A549 (cell line): ENCODE data around the gene RAD51B. TPM values are rescaled to one million over a fixed set of nuclear protein-coding genes. Genes with fewer than 3 reads are reported as not detected.

ENCODE experiments used
- ATAC-seq, 2 experiments: fragments of 200-7000 bp in 1 of 2; fragments of >200 bp in 1 of 2; cut with Nextera tagmentation in 1 of 2; cut with Tn5 transposase in 1 of 2; 3 replicates each; pipeline versions ENCODE4 v1.8.0 to v1.9.1; 2018 to 2020; ENCODE audit warnings: mild to moderate bottlenecking in 1 of 2, moderate library complexity in 1 of 2
- CTCF ChIA-PET: fragments of 300-600 bp; sonication (Branson Sonifier 250); formaldehyde crosslinking; extraction: SDS; loops from one replicate; lab custom pipeline; 2021; ENCODE audit warnings: antibody characterized with exemption, inconsistent platforms; lab: Yijun Ruan, JAX
- POLR2A ChIA-PET: fragments of 350-600 bp; formaldehyde crosslinking; extraction: SDS; loops from one replicate; lab custom pipeline; 2021; ENCODE audit warnings: antibody characterized with exemption, inconsistent platforms; lab: Yijun Ruan, JAX
- DNase-seq, 2 experiments: peaks; one replicate each; pipeline versions ENCODE4 v3.0.0 to v3.0.0-alpha.2; 2011 to 2016; ENCODE audit warnings: low read depth in 1 of 2, low spot score in 1 of 2
- FAIRE-seq: peaks from 2 replicates; lab custom pipeline; 2011; peaks lifted over from hg19 to GRCh38; lab: Jason Lieb, UNC
- H3K27ac ChIP-seq, 2 experiments: fragments of >200 bp; sonication (Bioruptor Twin); formaldehyde crosslinking; 3 replicates each; pipeline ENCODE4 v1.5.1; 2016 to 2017
- H3K4me1 ChIP-seq: fragments of >200 bp; sonication (Bioruptor Twin); formaldehyde crosslinking; 3 replicates; pipeline ENCODE4 v1.6.1; 2016
- H3K4me2 ChIP-seq: fragments of >200 bp; sonication (Bioruptor Twin); formaldehyde crosslinking; 3 replicates; pipeline ENCODE4 v1.6.1; 2016
- H3K4me3 ChIP-seq: fragments of >200 bp; sonication (Bioruptor Twin); formaldehyde crosslinking; 3 replicates; pipeline ENCODE4 v1.5.1; 2016
- H3K9me3 ChIP-seq: fragments of >200 bp; sonication (Bioruptor Twin); formaldehyde crosslinking; 3 replicates; pipeline ENCODE4 v1.6.1; 2016
- CEBPB ChIP-seq, 2 experiments: fragments of >200 bp in 1 of 2; sonication (Bioruptor Twin) in 1 of 2; formaldehyde crosslinking in 1 of 2; IDR thresholded peaks; 2 replicates each; pipeline ENCODE4 v1.6.1; 2012 to 2016
- CHD2 ChIP-seq: fragments of 150-350 bp; IDR thresholded peaks from 2 replicates; pipeline ENCODE4 v1.6.1; 2014; ENCODE audit warnings: low read length; ENCODE audit not compliant: partially characterized antibody
- CHD4 ChIP-seq: fragments of 200-600 bp; sonication (generic); IDR thresholded peaks from 2 replicates; pipeline ENCODE4 v1.6.1; 2016; ENCODE audit warnings: antibody characterized with exemption, mild to moderate bottlenecking, borderline replicate concordance
- EHF ChIP-seq: fragments of 250-450 bp; sonication (Bioruptor Pico); IDR thresholded peaks from 2 replicates; pipeline ENCODE4 v1.5.0; 2020; ENCODE audit warnings: mild to moderate bottlenecking
- EP300 ChIP-seq, 2 experiments: fragments of >200 bp; sonication (Bioruptor Twin); formaldehyde crosslinking; IDR thresholded peaks; 2 replicates in 1 of 2; 3 replicates in 1 of 2; pipeline ENCODE4 v1.6.1; 2016 to 2017
- FOXS1 ChIP-seq: fragments of 250-450 bp; sonication (Bioruptor Pico); IDR thresholded peaks from 2 replicates; pipeline ENCODE4 v1.5.0; 2020; ENCODE audit warnings: mild to moderate bottlenecking, moderate library complexity
- HEYL ChIP-seq: fragments of 250-450 bp; sonication (Bioruptor Pico); IDR thresholded peaks from 2 replicates; pipeline ENCODE4 v1.8.0; 2021; ENCODE audit warnings: mild to moderate bottlenecking, moderate library complexity
- HOXA7 ChIP-seq: fragments of 250-450 bp; sonication (Bioruptor Pico); IDR thresholded peaks from 2 replicates; pipeline ENCODE4 v1.5.0; 2020; ENCODE audit warnings: mild to moderate bottlenecking, moderate library complexity
- JUNB ChIP-seq: fragments of >200 bp; sonication (Bioruptor Twin); formaldehyde crosslinking; IDR thresholded peaks from 2 replicates; pipeline ENCODE4 v1.6.1; 2016
- KDM1A ChIP-seq: fragments of 200-600 bp; sonication (generic); IDR thresholded peaks from 2 replicates; pipeline ENCODE4 v1.6.1; 2016; ENCODE audit warnings: low read depth, mild to moderate bottlenecking
- KDM5A ChIP-seq: fragments of 200-600 bp; sonication (generic); IDR thresholded peaks from 2 replicates; pipeline ENCODE4 v1.6.1; 2016; ENCODE audit warnings: antibody characterized with exemption, mild to moderate bottlenecking
- MAZ ChIP-seq: fragments of 150-350 bp; IDR thresholded peaks from 2 replicates; pipeline ENCODE4 v1.6.1; 2014; ENCODE audit warnings: antibody characterized with exemption, low read depth, low read length, borderline replicate concordance
- NFE2L2 ChIP-seq: fragments of 150-350 bp; conservative IDR thresholded peaks from 2 replicates; pipeline ENCODE4 v1.6.1; 2014; ENCODE audit warnings: low read length
- POLR2AphosphoS2 ChIP-seq: conservative IDR thresholded peaks from 2 replicates; pipeline ENCODE4 v1.6.1; 2012; ENCODE audit warnings: low read length, improper control_type of control experiment, inconsistent platforms
- RNF2 ChIP-seq: fragments of 200-600 bp; sonication (generic); IDR thresholded peaks from 2 replicates; pipeline ENCODE4 v1.6.1; 2016; ENCODE audit warnings: low read depth, mild to moderate bottlenecking, antibody characterized with exemption, moderate library complexity, borderline replicate concordance
- SMC3 ChIP-seq: fragments of >200 bp; sonication (Bioruptor Twin); formaldehyde crosslinking; IDR thresholded peaks from 3 replicates; pipeline ENCODE4 v1.6.1; 2018; ENCODE audit warnings: inconsistent platforms
- TFCP2L1 ChIP-seq: fragments of 250-450 bp; sonication (Bioruptor Pico); IDR thresholded peaks from 2 replicates; pipeline ENCODE4 v1.5.0; 2021; ENCODE audit warnings: mild to moderate bottlenecking
- ZNF302 ChIP-seq: fragments of 250-450 bp; sonication (Bioruptor Pico); IDR thresholded peaks from 2 replicates; pipeline ENCODE4 v1.9.0; 2021; ENCODE audit warnings: inconsistent platforms, mild to moderate bottlenecking, moderate library complexity
- WGBS: methylation state at CpG from one replicate; pipeline ENCODE4 v1.1.6; 2017; ENCODE audit errors: missing lambda C conversion rate; 5-methylcytosine and 5-hydroxymethylcytosine counted together
- polyA plus RNA-seq, 4 experiments: library from polyadenylated mRNA; depleted of rRNA in 3 of 4; stranded (reverse); fragments of >200 nt; fragmentation: RNase III in 1 of 4; extraction: RNeasy Plus Mini Kit Qiagen cat#74134 plus additional on column Dnase treatment in 1 of 4; gene quantifications; 2 replicates in 3 of 4; 3 replicates in 1 of 4; pipeline ENCODE4 v1.2.3, GENCODE V29; 2011 to 2017
- TF ChIP-seq, protein P1 (sequence below): fragments of 450-650 bp; IDR thresholded peaks from 2 replicates; pipeline ENCODE4 v1.6.1; 2014; ENCODE audit warnings: antibody characterized with exemption
- TF ChIP-seq, protein P2 (sequence below): fragments of >200 bp; sonication (Bioruptor Twin); formaldehyde crosslinking; IDR thresholded peaks from 3 replicates; pipeline ENCODE4 v1.5.1; 2016
- TF ChIP-seq, protein P3 (sequence below): fragments of 200-600 bp; sonication (generic); IDR thresholded peaks from 2 replicates; pipeline ENCODE4 v1.6.1; 2016; ENCODE audit warnings: antibody characterized with exemption, mild to moderate bottlenecking, moderate library complexity

The RAD51B gene
- polyA plus RNA-seq, 2 of the 4 experiments (the other 2 are of a cell fraction): 7.2 to 10.8 TPM

DNA sequence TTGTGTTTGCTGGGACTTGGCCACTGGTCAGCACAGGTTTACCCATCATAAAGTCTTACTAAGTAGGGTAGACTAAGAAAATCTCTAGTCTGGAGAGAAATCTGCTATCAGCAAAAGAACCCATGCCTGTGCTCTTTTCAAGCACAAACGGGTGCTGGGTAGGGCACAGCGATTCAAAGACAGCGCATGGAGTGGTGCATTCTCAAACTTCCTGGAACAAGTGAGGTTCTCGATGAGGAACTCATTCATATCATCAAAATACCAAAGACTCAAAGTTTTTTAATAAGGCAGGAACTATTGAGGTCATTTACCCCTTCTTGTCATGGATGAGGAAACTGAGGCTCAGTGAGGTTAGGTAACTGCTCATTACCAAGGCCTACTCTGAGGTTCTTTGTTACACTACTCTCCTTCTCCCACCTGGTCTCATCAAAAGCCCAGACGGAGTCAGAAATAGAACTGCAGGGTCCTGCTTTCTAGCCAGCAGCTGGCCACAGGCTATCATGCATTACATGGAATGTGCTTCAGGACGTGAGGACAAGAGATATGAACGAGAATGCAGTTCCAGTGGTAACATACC, 583.0 kb downstream of the RAD51B start:
- CTCF ChIA-PET: interaction anchor here (0.7 kb wide), 1 partner anchor 8 kb away, joined by 3 read pairs; no protein-coding TSS in a partner anchor
- no peak for DNase-seq
- Histone ChIP-seq H3K4me1 (peaks cover 28% of the 10 kb centered on the region), H3K27ac (peak overlapping the region in 1 of 2 experiments; percentile 27; a peak in 1 of 6 replicates), H3K9me3 (no peaks in the 10 kb centered on the region), H3K4me2 (no peak overlapping the region), H3K4me3 (no peak overlapping the region)
- ATAC-seq: no peak
- 89% methylated on average over 7 of the region's 7 CpGs for WGBS
- POLR2A ChIA-PET: no interaction called here
- TF ChIP-seq CHD4: no peak
- no peak for TF ChIP-seq HEYL (CRISPR knock-in tag)
- no peak for TF ChIP-seq JUNB
- TF ChIP-seq POLR2AphosphoS2: no peak
- TF ChIP-seq, protein P1, sequence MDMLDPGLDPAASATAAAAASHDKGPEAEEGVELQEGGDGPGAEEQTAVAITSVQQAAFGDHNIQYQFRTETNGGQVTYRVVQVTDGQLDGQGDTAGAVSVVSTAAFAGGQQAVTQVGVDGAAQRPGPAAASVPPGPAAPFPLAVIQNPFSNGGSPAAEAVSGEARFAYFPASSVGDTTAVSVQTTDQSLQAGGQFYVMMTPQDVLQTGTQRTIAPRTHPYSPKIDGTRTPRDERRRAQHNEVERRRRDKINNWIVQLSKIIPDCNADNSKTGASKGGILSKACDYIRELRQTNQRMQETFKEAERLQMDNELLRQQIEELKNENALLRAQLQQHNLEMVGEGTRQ: no peak
- no peak for TF ChIP-seq EHF (CRISPR knock-in tag)
- no peak for TF ChIP-seq RNF2
- TF ChIP-seq KDM5A: no peak
- TF ChIP-seq, protein P2, sequence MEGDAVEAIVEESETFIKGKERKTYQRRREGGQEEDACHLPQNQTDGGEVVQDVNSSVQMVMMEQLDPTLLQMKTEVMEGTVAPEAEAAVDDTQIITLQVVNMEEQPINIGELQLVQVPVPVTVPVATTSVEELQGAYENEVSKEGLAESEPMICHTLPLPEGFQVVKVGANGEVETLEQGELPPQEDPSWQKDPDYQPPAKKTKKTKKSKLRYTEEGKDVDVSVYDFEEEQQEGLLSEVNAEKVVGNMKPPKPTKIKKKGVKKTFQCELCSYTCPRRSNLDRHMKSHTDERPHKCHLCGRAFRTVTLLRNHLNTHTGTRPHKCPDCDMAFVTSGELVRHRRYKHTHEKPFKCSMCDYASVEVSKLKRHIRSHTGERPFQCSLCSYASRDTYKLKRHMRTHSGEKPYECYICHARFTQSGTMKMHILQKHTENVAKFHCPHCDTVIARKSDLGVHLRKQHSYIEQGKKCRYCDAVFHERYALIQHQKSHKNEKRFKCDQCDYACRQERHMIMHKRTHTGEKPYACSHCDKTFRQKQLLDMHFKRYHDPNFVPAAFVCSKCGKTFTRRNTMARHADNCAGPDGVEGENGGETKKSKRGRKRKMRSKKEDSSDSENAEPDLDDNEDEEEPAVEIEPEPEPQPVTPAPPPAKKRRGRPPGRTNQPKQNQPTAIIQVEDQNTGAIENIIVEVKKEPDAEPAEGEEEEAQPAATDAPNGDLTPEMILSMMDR: no peak
- TF ChIP-seq SMC3: no peak
- no peak for TF ChIP-seq MAZ
- TF ChIP-seq HOXA7 (CRISPR knock-in tag): no peak
- no peak for TF ChIP-seq CEBPB (IDR thresholded peaks at IDR 0.05)
- TF ChIP-seq CHD2: no peak
- no peak for TF ChIP-seq ZNF302 (CRISPR knock-in tag)
- no peak for TF ChIP-seq EP300 (IDR thresholded peaks at IDR 0.05)
- TF ChIP-seq TFCP2L1: no peak
- no peak for FAIRE-seq

DNA sequence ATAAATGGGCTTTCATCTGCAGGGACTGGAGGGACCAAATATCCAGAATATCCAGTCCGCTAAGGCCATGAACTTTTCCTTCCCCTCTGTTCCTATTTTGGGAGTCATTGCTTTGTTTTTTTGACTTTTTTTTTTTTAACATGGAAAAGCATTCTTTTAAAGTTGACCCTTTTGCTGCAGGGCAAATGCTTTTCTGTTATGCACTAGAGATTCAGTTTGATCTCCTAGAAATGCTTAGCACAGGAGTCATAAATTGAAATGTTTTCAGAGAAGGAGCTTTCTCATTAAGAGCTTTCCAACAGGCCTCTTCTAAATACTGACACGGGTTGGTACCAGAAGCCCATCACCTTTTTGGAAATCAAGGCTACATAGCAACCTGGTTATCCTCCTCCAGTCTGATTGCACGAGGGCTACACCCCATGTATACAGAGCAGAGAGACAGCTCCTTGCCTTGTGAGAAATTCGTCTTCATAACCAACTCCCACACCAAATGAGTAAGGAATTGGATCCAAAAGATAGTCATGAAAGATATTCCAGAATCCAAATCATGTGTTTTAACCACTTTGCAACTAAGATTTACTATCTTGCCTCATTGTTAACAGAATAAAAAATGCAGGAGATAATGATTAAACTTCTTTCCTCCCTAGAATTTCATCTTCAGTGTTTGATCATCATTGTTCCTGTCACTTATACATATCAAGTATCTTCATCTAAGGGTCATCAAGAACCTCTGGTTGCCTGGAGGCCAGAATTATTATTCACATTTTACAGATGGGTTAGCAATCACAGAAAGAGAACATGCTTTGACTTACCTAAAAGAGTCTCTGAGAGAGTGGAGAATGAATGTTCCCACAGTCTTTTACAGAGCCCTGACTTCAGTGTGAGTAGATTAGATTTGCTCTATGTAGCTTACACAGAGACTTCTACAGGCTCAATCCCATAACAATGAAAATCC, 583.9 kb downstream of the RAD51B start:
- Histone ChIP-seq H3K4me1 (peaks cover 29% of the 10 kb centered on the region), H3K4me2 (0 out of 3 replicates have a peak overlapping the region, but pooled peaks have one; percentile 9), H3K27ac (peak overlapping the region in 1 of 2 experiments; percentile 51; a peak in 2 of 6 replicates), H3K4me3 (no peak overlapping the region), H3K9me3 (no peaks in the 10 kb centered on the region)
- no peak for ATAC-seq
- DNase-seq: no peak
- ChIA-PET POLR2A (no interaction called here), CTCF (no interaction called here)
- WGBS: 75% methylated on average over 4 of the region's 4 CpGs
- TF ChIP-seq, protein P2: no peak
- TF ChIP-seq KDM1A (no peak), NFE2L2 (no peak), FOXS1 (no peak)
- TF ChIP-seq, protein P3, sequence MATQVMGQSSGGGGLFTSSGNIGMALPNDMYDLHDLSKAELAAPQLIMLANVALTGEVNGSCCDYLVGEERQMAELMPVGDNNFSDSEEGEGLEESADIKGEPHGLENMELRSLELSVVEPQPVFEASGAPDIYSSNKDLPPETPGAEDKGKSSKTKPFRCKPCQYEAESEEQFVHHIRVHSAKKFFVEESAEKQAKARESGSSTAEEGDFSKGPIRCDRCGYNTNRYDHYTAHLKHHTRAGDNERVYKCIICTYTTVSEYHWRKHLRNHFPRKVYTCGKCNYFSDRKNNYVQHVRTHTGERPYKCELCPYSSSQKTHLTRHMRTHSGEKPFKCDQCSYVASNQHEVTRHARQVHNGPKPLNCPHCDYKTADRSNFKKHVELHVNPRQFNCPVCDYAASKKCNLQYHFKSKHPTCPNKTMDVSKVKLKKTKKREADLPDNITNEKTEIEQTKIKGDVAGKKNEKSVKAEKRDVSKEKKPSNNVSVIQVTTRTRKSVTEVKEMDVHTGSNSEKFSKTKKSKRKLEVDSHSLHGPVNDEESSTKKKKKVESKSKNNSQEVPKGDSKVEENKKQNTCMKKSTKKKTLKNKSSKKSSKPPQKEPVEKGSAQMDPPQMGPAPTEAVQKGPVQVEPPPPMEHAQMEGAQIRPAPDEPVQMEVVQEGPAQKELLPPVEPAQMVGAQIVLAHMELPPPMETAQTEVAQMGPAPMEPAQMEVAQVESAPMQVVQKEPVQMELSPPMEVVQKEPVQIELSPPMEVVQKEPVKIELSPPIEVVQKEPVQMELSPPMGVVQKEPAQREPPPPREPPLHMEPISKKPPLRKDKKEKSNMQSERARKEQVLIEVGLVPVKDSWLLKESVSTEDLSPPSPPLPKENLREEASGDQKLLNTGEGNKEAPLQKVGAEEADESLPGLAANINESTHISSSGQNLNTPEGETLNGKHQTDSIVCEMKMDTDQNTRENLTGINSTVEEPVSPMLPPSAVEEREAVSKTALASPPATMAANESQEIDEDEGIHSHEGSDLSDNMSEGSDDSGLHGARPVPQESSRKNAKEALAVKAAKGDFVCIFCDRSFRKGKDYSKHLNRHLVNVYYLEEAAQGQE: no peak
- peak; percentile 32 for FAIRE-seq
